Suppressor macrophage treated with lipopolysaccharide for 1 hour (primary cell): ENCODE measurements around the gene PNCK.

Experiments
- DNase-seq, 3 donors: peaks; one replicate each; pipeline ENCODE4 v3.0.0-alpha.2; 2020 to 2022

The PNCK gene

DNA sequence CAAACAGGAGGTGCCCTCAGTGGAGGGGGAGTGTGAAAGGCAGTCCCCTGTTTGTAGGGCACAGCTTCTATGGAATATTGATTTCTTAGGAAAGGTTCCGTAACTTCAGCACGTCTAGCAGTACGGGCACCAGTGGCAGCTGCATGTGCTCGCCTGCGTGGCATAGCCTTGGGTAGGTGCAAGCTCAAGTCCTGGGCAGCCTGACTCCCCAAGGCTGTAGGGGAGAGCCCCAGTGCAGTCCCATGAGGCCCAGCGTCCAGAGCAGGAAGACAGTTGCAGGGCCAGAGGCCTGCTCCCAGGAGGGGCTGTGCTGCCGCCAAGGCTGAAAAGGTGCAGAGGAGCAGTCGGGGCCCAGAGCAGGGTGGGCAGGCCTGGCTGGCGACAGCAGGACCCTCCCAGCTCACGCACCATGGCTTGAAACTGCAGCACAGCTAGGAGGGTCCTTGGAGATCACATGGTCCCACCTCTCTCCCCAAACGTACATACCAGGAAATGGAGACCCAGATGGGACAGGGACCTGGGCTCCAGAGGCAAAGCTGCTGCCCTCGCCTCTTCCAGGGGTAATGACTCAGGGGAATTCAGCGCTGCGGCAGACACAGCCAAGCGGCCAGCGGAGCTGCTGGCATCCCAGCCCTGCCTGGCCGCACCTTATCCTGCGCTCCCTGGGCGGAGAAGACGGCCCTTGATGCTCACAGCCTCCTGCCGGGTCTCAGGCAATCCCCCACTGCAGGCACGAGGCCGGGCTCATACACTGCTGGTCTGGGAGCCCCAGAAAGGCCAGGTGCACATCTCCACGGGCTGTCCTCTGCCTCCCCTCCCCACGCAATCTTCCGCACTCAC, 32.7 kb downstream of the PNCK start:
- DNase-seq = no peak

- DNase-seq = no peak
Observed at GRCh38 chrX:153640045-153640686, 33.4 kb downstream of the PNCK start.

DNA sequence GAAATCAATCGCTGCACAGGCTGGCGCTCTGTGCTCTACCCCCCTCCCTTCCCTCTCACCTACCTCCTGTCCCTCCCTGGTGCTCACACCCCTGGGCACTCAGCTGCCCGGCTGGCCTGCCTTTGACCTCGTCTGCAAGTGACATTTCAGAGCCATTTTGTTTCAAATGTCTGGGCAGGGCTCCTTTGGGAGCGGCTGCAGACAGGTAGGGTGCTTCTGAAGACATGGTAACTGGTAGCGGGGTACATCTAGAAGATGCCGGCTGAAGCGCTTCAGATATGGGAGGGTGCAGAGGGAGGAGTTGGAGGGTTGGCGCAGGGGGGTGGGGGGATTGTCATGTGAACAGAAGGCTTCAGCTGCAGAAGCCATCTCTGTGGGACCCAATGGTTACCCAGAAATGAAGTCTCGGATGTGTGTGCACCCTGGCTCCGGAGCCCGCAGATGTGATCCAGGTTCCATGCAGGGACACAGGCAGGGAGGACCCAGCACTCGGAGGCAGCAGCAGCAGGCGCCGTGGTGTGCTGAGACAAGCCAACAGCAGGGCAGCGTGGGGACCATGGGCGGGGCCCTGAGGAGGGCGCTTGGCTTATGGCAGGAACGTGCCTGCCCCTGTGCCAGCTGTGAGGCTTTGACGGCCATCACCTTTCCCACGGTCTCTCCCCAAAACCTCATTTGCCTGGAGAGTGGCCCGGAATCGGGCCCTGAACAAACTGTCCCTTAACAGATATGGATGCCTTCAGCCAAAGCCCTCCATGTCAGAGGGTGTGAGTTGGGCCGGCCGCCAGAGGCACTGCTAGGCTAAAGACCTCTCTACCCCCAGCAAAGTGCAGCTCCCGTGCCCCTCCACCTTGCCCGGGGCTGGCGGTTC, 34.2 kb downstream of the PNCK start:
- DNase-seq = no peak

DNA sequence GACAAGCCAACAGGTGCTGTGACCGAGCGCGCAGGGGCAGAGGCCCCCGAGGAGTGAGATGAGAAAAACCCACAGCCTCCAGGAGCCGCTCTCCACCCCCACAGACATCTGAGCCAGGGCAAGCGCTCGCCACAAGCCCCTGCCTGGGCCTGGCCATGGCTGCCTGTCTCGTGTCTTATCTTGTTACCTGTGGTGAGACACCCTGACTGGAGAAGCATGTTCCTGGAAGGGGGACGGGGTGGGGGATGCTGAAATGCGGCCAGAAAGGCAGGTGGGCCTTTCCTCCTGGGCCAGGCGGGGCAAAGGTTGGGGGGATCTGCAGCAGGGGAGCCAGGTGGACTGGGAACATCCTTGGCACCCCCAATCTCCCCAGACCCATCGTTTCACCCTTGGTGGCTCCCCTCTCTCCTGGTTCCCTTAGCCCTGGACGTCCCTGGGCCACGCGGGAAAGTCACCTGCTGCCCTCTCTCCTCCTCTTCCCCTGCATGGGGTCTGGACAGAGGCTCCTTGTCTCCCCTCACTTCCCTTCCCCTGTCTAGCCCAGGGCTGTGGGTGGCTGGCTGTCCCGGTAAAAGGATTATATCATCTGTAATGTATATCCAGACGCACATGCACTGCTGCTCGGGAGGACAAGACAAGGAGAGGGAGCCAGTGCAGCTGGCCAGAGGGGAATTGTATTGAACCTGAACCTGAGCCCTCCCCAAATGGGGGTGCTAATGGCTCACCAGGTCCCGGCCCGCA, 35.0 kb downstream of the PNCK start:
- DNase-seq = no peak

- DNase-seq = no peak
Observed at GRCh38 chrX:153638041-153638371, 35.6 kb downstream of the PNCK start.

DNA sequence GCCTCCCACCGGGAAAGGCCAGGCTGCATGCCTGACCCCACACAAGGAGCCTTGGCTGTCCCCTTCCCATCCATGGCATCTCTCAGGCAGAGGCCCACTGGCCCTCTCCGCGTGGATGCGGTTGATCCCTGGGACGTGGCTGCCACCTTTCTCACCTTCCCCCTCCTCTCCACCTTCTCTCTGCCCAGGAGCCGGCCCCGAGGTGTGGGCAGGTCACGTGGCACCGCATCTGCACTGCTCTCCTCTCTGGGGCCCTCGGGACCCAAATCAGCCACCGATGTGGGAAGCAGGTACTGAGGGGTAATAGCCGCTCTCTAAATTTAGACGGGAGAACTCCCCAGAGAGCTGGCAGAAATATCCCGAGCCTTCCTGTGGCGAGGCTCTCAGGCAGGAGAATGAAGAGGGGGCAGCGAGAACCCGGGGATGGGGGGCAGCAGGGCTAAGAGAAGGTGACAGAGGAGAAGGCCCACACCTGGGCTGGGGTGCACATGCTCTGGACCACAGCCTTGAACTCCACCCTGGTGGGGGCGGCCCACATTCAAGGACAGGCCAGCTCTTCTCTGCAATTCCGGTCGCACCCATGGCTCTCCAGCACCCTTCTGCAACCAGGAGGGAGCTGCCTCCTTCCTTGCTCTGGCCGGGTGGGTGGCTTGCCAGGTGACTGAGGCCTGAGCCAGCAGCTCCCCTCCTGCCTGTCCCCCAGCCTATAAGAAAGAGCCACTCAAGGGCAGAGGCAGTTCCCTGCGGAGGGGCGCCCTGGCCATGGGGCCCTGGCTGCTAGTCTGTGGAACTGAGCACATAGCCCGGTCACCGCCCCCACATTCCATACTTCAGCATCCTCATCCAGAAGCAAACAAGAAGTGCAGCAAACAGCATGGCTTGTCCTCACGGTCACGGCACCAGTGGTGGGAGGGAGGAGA, 36.2 kb downstream of the PNCK start:
- DNase-seq = no peak

- no peak for DNase-seq
Observed at GRCh38 chrX:153636716-153637115, 36.9 kb downstream of the PNCK start.

DNA sequence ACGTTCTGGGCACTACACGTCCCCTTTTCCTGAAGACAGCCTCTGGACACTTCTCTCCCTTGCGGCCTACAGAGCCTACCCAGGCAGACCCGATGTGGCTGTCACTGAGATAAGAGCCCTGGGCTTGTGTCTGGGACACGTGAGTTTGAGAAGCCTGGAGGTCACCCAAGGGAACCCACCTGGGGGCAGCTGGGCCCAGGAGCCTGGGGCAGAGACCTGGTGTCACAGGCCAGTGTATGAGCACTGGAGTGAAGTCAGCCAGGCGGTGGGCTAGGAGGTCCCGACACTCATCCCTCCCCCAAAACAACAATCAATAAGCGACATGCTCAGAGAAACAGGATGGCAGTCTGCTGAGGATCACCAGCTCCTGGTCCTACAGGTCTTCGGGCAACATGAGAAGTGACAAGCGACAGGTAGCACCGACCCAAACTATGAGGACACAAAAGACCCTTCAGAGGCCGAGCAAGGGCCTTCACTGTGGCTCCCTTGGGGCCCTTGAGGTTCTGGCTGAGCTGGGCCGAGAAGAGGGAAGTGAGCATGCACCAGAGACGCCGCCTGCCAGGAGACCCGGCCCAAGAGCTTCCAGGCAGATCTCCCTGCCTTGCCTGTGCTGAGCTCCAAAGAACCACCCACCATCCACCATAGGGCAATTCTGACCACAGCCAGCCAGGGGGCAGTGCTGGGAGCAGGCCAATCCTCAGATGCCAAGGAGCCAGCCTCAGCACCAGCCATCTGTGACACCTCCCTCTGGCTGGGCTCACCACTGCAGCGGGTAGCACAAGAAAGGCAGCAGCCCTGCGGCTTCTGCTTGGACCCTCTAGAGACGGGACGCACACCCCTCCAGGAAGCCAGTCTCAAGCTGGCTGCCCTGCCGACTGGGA, 37.6 kb downstream of the PNCK start:
- peak; percentile 43 to 64 (median 56) for DNase-seq

- no peak for DNase-seq
Observed at GRCh38 chrX:153635388-153635787, 38.2 kb downstream of the PNCK start.

DNA sequence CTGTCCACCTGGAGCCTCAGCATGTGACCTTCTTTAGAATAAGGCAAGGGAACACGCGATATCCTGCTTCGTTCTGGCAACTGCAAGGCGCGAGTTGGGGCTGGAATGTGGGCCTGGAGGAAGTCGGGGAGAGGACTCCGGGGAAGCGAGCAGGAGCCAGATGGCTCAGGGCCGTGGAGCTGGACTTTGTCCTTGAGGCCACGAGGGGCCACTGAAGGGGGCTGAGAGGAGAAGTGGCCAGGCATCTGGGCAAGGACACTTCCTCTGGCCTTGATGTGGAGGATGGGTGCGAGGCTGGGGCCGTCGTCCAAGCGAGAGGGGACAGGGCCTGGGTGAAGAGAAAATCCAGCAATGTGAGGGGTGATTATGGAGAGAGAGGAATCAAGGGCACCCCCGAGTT, 38.8 kb downstream of the PNCK start:
- no peak for DNase-seq

DNA sequence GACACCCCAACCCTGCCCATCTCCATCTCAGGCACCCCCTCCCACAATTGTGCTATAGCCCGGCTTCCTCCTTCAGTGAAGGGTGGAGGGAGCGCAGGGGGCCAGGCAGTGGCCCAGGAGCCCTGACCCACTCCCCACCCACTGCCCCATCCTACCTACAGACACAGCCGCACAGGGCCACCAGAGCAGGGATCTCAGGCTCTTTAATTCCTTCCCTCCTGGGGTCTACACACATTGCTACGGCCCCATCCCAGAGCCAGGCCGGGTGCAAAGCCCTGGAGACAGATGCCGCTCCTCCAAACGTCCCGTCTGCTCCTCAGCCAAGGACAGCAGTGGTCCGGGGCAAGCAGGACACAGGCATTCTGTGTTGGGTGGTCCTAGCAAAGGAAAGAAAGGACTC, 39.4 kb downstream of the PNCK start:
- DNase-seq = no peak

- DNase-seq = no peak
Observed at GRCh38 chrX:153633607-153634180, 39.9 kb downstream of the PNCK start.

GRCh38 chrX:153633048-153633447, 40.6 kb downstream of the PNCK start:
- no peak for DNase-seq

GRCh38 chrX:153632595-153632946, 41.0 kb downstream of the PNCK start:
- DNase-seq = no peak

DNA sequence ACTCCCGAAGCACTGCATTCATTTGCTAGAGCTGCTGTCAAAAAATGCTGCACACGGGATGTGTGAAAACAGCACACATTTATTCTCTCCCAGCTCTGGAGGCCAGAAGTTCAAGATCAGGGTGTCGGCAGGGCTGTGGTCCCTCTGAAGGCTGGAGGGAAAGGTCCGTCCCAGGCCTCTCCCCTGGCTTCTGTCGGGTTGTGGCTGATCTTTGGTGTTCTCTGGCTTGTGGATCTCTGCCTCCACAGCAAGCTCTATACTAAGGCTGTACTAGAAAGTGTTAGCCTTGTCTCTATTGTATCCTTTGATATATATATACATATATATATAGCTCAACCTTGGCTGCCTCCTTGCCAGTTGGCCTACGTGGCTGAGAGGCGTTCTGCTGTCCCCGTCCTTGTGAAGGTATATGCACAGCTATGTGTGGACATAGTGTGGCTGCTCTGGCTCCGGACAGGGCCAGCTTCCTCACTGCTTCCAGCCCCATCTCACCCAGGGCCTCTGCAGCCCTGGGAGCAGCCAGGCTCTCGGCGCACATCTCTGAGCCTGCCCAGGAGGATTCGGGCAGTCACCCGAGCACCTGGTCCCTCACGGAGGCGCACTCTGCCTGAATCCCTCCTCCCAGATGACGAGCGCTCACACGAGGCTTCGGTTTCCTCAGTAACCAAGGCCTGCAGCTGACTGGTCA, 41.6 kb downstream of the PNCK start:
- DNase-seq = no peak

DNA sequence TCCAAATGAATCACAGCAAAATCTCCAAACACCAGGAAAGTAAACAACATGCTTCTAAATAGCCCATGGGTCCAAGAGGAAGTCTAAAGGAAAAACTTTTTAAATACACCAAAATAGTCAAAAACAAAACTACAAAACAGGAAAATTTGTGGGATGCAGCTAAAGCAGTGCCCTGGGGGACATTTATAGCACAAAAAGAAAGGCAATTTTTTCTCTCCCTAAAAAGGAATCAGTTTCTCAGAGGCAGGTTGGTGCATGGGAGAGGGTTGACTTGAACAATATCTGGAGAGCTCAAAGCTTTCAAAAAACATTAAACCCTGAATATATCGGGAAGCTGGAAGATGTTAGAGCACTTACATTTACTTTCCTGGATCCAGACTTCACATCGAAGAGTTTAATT, 42.3 kb downstream of the PNCK start:
- DNase-seq = no peak

DNA sequence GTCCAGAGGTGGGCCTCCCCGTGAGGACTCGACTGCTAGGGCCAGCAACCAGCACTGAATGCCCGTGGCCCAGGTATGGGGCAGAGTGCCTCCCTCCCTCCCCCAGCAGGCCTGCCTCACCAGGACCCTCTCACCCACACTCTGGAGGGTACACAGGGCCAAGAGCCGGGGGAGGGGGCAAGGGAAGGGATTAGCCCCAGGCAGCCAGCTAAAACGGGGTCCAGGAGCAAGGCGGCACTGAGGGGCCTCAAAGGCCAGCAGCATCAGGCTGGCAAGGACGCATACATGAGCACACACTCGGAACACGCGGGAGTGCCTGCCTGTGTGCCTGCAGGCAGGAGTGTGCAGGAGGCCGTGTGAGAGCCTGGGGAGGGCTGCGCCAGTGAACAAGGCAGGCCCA, 44.9 kb downstream of the PNCK start:
- no peak for DNase-seq

DNA sequence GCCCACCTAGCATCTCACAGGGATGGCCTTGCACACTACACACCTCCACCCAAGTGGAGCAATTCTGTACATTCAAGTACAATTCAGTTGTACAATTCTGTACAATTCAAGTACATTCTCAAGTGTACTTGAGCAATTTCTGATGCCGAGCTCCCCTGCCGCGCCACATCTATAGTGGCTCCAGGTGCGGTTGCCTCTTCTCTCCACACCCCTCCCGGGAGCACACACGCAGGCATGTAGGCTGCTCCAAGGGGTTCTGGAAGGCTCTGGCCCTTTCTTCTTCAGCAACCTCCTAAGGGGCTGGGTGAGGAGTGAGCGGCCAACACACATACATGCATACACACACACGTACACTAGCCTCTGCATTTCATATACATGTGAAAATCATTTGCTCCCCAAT, 45.5 kb downstream of the PNCK start:
- no peak for DNase-seq

DNA sequence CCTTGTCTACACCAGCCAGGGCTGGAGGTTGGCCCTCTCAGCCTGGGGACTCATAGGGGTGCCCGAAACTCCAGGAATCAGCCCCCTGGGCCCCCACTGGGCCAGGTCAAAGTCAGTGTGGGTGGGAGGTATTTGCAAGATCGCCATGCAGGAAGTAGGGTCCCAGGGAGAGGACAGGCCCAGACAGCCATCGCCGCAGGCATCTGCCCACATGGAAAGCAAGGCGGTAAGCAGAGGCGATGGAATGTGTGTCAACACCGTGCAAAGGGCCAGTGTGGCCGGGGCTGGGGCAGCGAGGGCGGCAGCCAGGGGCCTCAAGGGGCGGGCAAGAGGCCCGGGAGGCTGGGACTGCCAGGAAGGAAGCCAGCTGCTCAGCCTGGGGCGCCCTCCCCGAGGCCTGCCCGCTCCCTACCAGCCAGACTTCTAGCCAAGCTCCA, 45.9 kb downstream of the PNCK start:
- DNase-seq = no peak
